Right lobe of liver (tissue), 4 donors: ENCODE data around the gene PPP1R12B.
"Not testable (repeated sequence)": the region's sequence is repeated elsewhere in the genome, so short reads cannot be mapped to it uniquely, and the experiment has no call there.

Source experiments
- CTCF ChIP-seq, 4 donors: fragments of 200-600 bp in 3 of 4; fragments of 450-650 bp in 1 of 4; IDR thresholded peaks; one replicate each; pipeline versions ENCODE4 v1.5.1 to v1.8.0; 2016 to 2022; ENCODE audit warnings: antibody characterized with exemption in 4 of 4, mild to moderate bottlenecking in 2 of 4
- POLR2A ChIP-seq: fragments of 450-650 bp; IDR thresholded peaks from one replicate; pipeline ENCODE4 v1.6.1; 2017; ENCODE audit warnings: antibody characterized with exemption, mild to moderate bottlenecking
- donor health status: DM: no; HTN: no; CAD: no.
- donor health status: DM: no; HTN: no; CAD: no.
- donor health status: DM: no; HTN: yes; CAD: no.

GRCh38 chr1:202407378-202407777 is 58.9 kb downstream of the PPP1R12B start:
- not testable (repeated sequence) for TF ChIP-seq CTCF (IDR thresholded peaks at IDR 0.05); POLR2A
